Measurements from ENCODE around the gene MIR17HG.

The MIR17HG gene

DNA sequence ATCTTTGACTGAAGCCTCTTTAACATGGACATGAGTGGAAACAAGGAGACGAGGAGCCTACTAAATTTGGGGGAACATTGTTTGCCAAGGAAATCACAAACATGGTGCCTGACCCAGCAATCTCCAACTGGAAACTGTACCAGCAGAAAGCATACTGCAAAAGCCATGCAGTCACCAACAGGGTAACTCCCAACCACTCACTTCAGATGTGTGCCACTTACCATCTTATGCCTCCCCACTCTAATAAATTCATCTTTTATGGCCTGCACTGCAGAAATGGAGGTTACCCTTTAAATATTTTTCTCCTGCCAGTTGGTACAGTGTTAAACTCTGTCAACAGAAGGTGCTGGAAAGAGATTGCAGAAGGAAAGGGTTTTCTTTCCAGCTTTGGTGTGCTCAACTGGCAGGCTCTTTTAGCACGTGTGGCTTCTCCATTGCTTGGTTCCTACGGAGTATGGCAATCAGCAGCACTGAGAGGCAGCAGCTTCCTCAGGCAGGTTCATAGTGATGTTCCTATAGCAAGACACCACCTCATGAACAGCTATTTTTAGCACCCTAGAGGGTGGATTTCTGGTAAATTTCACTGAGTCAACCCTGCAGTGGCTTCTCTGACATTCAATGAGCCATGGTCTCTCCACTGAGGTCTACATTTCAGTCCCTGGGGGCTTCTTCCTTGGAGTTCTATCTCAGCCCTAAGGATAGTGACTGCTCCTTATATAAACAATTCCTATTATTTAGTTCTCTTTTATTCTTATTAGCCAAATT lies 21.4 kb downstream of the MIR17HG start:
- peak; percentile 72 for DNase-seq

- peak; percentile 63 for DNase-seq
Measured at GRCh38 chr13:91369441-91369831, 21.9 kb downstream of the MIR17HG start.

- no peak for DNase-seq
Measured at GRCh38 chr13:91370501-91370900, 23.0 kb downstream of the MIR17HG start.

- no peak for DNase-seq
Measured at GRCh38 chr13:91372911-91373310, 25.4 kb downstream of the MIR17HG start.

GRCh38 chr13:91375116-91375729 lies 27.7 kb downstream of the MIR17HG start:
- peak; percentile 19 for DNase-seq

GRCh38 chr13:91381371-91381770 lies 33.9 kb downstream of the MIR17HG start:
- DNase-seq = peak; percentile 35

DNA sequence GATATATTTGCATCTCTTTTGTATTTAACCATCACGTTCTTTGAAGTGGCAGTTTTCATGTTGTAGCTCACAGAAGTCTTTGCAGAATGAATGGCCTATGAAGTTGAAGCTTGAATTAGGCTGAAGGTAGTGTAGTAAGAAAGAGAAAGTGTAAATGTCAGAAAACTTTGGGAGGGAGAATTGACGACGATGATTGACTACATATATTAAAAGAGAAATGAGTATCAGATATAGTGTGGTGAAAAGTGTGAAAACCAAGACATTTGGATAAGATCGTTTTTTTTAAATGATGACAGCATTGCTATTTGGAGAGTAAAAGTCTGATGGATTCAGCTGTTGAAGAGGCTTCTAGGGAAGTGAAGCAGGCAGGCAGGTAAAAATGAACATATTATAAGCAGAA lies 36.3 kb downstream of the MIR17HG start:
- no peak for DNase-seq

GRCh38 chr13:91384896-91385295 lies 37.4 kb downstream of the MIR17HG start:
- DNase-seq = no peak

DNA sequence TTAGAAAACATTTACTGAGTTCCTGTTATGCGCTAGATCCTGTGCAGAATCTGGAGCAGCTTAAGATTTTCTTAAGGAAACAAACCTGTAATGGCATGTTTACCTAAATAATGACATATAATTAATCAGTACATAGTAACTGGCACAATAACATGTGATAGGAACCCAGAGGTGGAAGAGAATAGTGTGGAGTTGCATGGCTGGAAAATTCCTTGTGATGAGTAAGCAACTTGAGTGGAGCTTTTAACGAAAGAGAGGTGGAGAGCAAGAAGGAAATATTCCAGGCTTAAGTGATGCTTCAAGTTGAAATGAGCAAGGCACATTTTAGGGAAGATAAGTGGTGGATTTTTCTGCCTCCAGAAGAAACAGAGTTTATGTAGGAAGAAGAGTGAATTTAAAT lies 41.7 kb downstream of the MIR17HG start:
- no peak for DNase-seq

- no peak for DNase-seq
Measured at GRCh38 chr13:91397595-91397994, 50.1 kb downstream of the MIR17HG start.

- peak; percentile 64 for DNase-seq
Measured at GRCh38 chr13:91398413-91399188, 51.1 kb downstream of the MIR17HG start, which contains the start of gene GPC5. GPC5 (plus strand) TSS chr13:91398621.

DNA sequence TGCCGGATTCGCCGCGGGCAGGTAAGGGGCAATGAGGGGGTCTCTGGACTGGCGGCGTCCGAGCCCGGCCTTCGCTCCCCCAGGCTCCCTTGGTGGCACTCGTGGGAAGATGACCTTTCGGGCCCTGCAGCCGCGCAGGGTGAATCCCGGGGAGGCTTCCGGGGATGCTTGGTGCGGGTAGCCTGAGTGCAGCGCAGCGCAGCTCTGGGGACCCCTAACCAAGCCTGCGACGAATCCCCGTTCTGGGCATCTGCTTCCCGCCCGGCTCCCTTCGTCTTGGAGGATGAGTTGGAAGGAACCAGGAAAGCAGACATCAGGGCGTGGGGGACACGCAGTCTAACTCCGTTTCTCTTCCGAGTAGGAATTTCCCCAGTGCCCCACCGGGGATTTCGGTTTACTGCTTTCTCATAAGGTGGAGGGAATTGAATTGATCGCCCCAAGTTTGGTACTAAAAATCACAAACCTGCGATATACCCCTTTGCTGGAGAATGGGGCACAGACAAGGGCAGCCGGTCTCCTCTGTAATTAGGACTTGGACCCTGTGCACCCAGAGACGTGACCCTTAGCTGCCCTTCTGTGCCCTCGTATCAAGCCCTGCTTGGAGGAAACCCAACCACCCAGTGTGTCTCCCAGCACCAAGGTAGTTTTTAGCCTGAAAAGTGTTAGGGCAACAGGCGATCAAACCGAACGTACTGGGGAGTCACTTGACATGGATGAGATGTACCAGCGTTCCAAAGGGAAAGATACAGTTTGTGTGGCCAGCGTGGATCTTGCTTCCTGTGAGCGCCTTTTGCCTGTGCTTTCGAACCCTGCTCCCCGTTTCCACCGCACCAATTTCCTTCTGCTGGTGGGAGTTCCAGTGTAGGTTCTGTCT lies 51.9 kb downstream of the MIR17HG start:
- DNase-seq = no peak

- no peak for DNase-seq
Measured at GRCh38 chr13:91400063-91400399, 52.5 kb downstream of the MIR17HG start.

DNA sequence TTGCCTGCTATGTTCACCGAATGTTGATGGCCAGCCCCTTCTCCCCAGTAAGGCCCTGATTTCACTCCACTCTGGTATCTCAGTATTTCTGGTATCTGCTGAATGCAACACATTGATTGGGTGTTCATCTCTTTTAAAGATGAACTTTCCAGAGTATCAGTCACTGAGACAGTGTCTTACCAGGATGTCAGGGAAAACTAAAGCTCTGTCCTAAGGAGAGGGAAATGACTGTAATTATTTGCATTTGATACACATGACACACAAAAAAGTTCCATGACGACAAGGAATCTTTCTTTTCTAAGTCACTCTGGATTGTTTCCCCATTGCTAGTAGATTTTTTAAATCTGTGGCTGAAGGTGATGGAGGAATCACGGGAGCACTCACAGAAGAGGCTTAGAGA lies 53.2 kb downstream of the MIR17HG start:
- DNase-seq = no peak

DNA sequence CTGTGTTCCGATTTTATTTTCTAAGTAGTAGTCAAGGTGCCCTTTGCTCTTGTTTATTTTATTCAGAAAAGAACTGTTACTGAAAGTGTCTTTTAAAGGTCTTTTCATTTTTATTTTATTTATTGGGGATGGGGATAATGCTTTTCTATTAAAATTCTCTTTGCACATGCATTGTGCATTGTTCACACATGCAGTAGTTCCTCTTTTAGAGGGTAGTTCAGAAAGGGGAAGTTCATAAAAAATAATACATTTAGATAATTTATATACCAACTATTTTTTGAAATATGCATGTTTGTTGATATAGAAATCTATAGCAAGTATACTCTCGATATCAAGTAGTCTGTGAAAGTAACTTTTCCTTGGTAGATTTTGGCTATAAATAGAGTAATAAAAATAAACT lies 54.4 kb downstream of the MIR17HG start:
- DNase-seq = no peak
